OCI-LY7 (cell line): ENCODE results near the gene UBE2L3. TPM values are rescaled to one million over a fixed set of nuclear protein-coding genes. Genes with fewer than 3 reads are reported as not detected.

Source experiments
- BruUV-seq: library from RNA; stranded (reverse); fragments of 400-500 nt; replicated peaks from 2 replicates; lab custom pipeline; 2021; lab: Mats Ljungman, UMichigan
- CTCF ChIA-PET: fragments of 300-600 bp; sonication (Branson Sonifier 250); formaldehyde crosslinking; loops from one replicate; lab custom pipeline; 2022; ENCODE audit warnings: antibody characterized with exemption; ENCODE audit not compliant: unreplicated experiment; lab: Charles Lee
- POLR2A ChIA-PET: fragments of 300-600 bp; sonication (Branson Sonifier 250); formaldehyde crosslinking; loops from one replicate; lab custom pipeline; 2022; ENCODE audit warnings: antibody characterized with exemption; lab: Charles Lee
- DNase-seq: peaks from one replicate; pipeline ENCODE4 v3.0.0-alpha.2; 2015; ENCODE audit warnings: low spot score
- H2AFZ ChIP-seq: fragments of 200-600 bp; sonication (generic), shearing (Covaris generic); 2 replicates; pipeline ENCODE4 v1.6.1; 2014; ENCODE audit warnings: mild to moderate bottlenecking, antibody characterized with exemption, low read length, moderate library complexity
- H3K27ac ChIP-seq: fragments of 200-600 bp; sonication (generic); 2 replicates; pipeline ENCODE4 v1.5.1; 2014; ENCODE audit warnings: mixed run types, low read depth, mild to moderate bottlenecking, moderate library complexity, low read length, inconsistent platforms; ENCODE audit not compliant: poor library complexity, severe bottlenecking
- H3K36me3 ChIP-seq: fragments of 200-600 bp; sonication (generic); 2 replicates; pipeline ENCODE4 v1.6.1; 2014; ENCODE audit warnings: mild to moderate bottlenecking, antibody characterized with exemption, low read length, moderate library complexity, mixed read lengths; ENCODE audit not compliant: insufficient read depth
- H3K4me1 ChIP-seq: fragments of 200-600 bp; sonication (generic); 2 replicates; pipeline ENCODE4 v1.5.1; 2014; ENCODE audit warnings: mild to moderate bottlenecking, low read length; ENCODE audit not compliant: insufficient read depth, poor library complexity, severe bottlenecking
- H3K4me2 ChIP-seq: fragments of 200-600 bp; sonication (generic); 2 replicates; pipeline ENCODE4 v1.6.1; 2014; ENCODE audit warnings: mild to moderate bottlenecking, low read length
- H3K4me3 ChIP-seq: fragments of 200-600 bp; sonication (generic); 2 replicates; pipeline ENCODE4 v1.5.1; 2014; ENCODE audit warnings: mild to moderate bottlenecking, low read depth, low read length; ENCODE audit not compliant: poor library complexity, severe bottlenecking
- H3K79me2 ChIP-seq: fragments of 200-600 bp; sonication (generic); 2 replicates; pipeline ENCODE4 v1.6.1; 2016; ENCODE audit warnings: low read depth, mild to moderate bottlenecking, low read length, moderate library complexity, mixed read lengths; ENCODE audit not compliant: insufficient read depth
- H3K9me2 ChIP-seq: fragments of 200-600 bp; sonication (generic); 2 replicates; pipeline ENCODE4 v1.6.1; 2016; ENCODE audit warnings: mild to moderate bottlenecking, low read length, mixed read lengths; ENCODE audit not compliant: insufficient read depth
- H3K9me3 ChIP-seq: fragments of 200-600 bp; sonication (generic); 2 replicates; pipeline ENCODE4 v1.6.1; 2014; ENCODE audit warnings: mild to moderate bottlenecking, mixed run types, low read length, mixed read lengths
- H4K20me1 ChIP-seq: fragments of 200-600 bp; sonication (generic); 2 replicates; pipeline ENCODE4 v1.6.1; 2014; ENCODE audit warnings: mild to moderate bottlenecking, antibody characterized with exemption, low read length, moderate library complexity, mixed read lengths; ENCODE audit not compliant: insufficient read depth
- EZH2phosphoT487 ChIP-seq: fragments of 200-600 bp; sonication (generic); IDR thresholded peaks from 2 replicates; pipeline ENCODE4 v1.6.1; 2018; ENCODE audit warnings: low read depth, borderline replicate concordance, mild to moderate bottlenecking, mixed run types, antibody characterized with exemption, low read length, moderate library complexity, mixed read lengths
- intact Hi-C: fragments of 100-400 bp; cut with micrococcal nuclease; formaldehyde crosslinking; loops from one replicate; pipeline ENCODE4 v1.10.0; 2022; ENCODE audit not compliant: unreplicated experiment
- total RNA-seq, 2 experiments: library from RNA; depleted of rRNA in 1 of 2; stranded (reverse); fragments of >200 nt in 1 of 2; shearing (Covaris generic) in 1 of 2; gene quantifications; 2 replicates each; pipeline ENCODE4 v1.2.3, GENCODE V29; 2014 to 2022
- TF ChIP-seq, protein P1 (sequence below): fragments of 200-600 bp; sonication (generic); conservative IDR thresholded peaks from 2 replicates; pipeline ENCODE4 v1.5.1; 2014; ENCODE audit warnings: mild to moderate bottlenecking, antibody characterized with exemption, low read length, moderate library complexity, mixed read lengths

The UBE2L3 gene
- total RNA-seq, 2 experiments from 2014 or later = 63.8 to 67.1 TPM

DNA sequence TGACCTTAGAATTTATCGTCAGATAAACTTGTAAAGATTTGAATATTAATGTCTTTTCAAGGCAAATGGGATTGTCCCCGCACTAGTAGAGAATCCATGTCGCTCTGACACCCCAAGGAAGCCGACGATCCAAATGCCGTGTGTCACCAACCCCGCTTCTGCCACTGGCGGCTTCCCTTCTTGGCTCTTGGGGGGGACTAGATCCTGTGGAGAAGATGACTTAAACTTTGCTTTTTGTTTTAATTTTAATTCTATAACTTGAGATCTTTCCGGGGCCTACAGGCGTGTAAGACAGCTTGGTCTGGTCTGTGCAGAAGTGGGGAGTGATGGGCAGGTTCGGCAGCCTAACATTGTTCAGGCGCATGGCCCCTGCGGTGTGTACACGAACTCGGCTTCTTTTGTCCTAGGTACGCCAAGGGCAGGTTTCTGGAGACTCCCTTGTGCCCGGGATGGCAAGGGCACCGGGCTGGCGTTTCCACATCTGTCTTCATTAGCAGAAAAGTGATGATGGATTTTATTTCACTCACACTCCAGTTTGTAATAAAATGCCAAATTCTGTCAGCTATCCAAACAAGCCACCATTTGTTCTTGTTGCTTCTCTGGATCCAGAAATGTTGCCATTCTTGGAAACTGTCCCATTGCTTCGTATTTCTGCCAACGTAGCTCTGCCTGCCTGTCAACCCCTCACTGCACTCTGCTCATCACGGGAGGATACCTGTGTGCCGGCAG, 55.6 kb downstream of the UBE2L3 start:
- POLR2A ChIA-PET = no interaction called here
- H3K4me3 ChIP-seq = no peak overlapping the region
- H4K20me1 ChIP-seq = 0 out of 2 replicates have a peak, but pooled peaks cover 3% of the 10 kb centered on the region
- H3K4me2 ChIP-seq = no peak overlapping the region
- H3K9me2 ChIP-seq = no peaks in the 10 kb centered on the region
- no TSS peak for BruUV-seq
- peaks cover 67% of the 10 kb centered on the region for H3K79me2 ChIP-seq
- no peak overlapping the region for H2AFZ ChIP-seq
- H3K9me3 ChIP-seq = no peaks in the 10 kb centered on the region
- DNase-seq = no peak
- peaks cover 37% of the 10 kb centered on the region for H3K4me1 ChIP-seq
- intact Hi-C loops = no loop called here
- peaks cover 82% of the 10 kb centered on the region for H3K36me3 ChIP-seq
- no peak for TF ChIP-seq EZH2phosphoT487
- TF ChIP-seq, protein P1, sequence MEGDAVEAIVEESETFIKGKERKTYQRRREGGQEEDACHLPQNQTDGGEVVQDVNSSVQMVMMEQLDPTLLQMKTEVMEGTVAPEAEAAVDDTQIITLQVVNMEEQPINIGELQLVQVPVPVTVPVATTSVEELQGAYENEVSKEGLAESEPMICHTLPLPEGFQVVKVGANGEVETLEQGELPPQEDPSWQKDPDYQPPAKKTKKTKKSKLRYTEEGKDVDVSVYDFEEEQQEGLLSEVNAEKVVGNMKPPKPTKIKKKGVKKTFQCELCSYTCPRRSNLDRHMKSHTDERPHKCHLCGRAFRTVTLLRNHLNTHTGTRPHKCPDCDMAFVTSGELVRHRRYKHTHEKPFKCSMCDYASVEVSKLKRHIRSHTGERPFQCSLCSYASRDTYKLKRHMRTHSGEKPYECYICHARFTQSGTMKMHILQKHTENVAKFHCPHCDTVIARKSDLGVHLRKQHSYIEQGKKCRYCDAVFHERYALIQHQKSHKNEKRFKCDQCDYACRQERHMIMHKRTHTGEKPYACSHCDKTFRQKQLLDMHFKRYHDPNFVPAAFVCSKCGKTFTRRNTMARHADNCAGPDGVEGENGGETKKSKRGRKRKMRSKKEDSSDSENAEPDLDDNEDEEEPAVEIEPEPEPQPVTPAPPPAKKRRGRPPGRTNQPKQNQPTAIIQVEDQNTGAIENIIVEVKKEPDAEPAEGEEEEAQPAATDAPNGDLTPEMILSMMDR = no peak
- H3K27ac ChIP-seq = no peak overlapping the region
- CTCF ChIA-PET = no interaction called here

DNA sequence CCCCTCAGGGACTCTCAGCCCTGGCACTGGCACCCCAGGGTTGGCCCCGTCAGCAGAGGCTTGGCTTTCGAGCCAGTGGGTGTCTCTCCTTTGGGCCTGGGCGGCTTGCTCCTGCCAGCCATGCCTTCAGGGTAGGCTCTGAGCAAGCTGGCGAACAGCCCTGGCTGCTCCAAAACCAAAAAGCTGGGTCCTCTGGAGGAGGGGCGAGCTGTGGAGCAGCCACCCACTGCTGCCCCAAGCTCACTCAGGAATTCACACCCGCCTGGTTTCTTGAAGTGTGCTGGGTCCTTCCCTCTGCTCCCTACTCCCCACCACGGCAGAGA, 56.1 kb downstream of the UBE2L3 start:
- H3K4me2 ChIP-seq = no peak overlapping the region
- H3K4me1 ChIP-seq = peaks cover 42% of the 10 kb centered on the region
- no peaks in the 10 kb centered on the region for H3K9me2 ChIP-seq
- H4K20me1 ChIP-seq = 0 out of 2 replicates have a peak, but pooled peaks cover 3% of the 10 kb centered on the region
- no peak for DNase-seq
- H2AFZ ChIP-seq = no peak overlapping the region
- H3K79me2 ChIP-seq = peaks cover 68% of the 10 kb centered on the region
- CTCF ChIA-PET = no interaction called here
- peaks cover 85% of the 10 kb centered on the region for H3K36me3 ChIP-seq
- TF ChIP-seq, protein P1 = no peak
- TF ChIP-seq EZH2phosphoT487 = no peak
- no TSS peak for BruUV-seq
- H3K9me3 ChIP-seq = no peaks in the 10 kb centered on the region
- POLR2A ChIA-PET = no interaction called here
- no peak overlapping the region for H3K27ac ChIP-seq
- H3K4me3 ChIP-seq = no peak overlapping the region
- intact Hi-C loops = no loop called here

DNA sequence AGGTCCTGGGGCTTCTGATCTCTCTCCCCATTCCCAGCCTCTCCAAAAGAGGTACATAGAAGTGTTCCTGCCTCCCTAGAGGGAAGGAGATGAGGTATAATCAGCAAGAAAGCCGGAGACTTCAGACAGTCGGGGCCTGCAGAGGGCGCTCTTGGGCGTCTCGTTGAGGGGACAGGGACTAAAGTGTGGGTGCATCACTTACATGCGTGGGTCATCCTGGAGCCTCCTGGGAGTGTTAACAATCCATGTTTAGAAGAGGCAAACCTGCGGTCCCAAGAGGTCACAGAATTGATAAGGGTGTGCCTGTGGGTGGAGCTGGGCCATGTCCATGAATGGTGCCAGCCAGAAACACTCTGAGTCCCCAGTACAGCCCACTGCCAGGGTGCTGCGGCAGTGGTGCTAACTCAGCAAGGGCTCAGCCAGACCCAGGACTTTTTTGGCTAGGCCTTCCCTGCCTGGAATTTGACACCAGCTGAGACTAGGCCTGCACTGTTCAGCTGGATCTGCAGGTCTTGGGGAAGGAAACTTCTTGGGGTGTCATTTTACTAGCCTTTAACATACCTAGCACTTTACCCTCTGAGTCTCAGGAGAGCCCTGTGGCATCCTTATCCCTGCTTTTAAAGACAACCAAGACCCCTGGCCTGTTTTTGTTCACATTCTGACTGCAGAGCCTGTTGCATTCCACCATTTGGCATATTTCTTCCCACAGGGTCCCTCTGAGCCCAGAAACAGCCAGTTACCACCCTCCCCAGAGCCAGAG, 56.8 kb downstream of the UBE2L3 start:
- TF ChIP-seq EZH2phosphoT487 = no peak
- TF ChIP-seq, protein P1 = peak; percentile 91
- H3K79me2 ChIP-seq = peaks cover 64% of the 10 kb centered on the region
- H3K4me1 ChIP-seq = peaks cover 45% of the 10 kb centered on the region
- 0 out of 2 replicates have a peak, but pooled peaks cover 3% of the 10 kb centered on the region for H4K20me1 ChIP-seq
- no peaks in the 10 kb centered on the region for H3K9me2 ChIP-seq
- H3K9me3 ChIP-seq = no peaks in the 10 kb centered on the region
- peak; percentile 38 for DNase-seq
- no peak overlapping the region for H2AFZ ChIP-seq
- ChIA-PET CTCF (no interaction called here), POLR2A (no interaction called here)
- H3K4me2 ChIP-seq = no peak overlapping the region
- H3K36me3 ChIP-seq = peaks cover 82% of the 10 kb centered on the region
- H3K27ac ChIP-seq = peak overlapping the region; percentile 35
- intact Hi-C loops = no loop called here
- no peak overlapping the region for H3K4me3 ChIP-seq
- BruUV-seq = no TSS peak
